Endothelial cell (in vitro differentiated cells): Measurements from ENCODE around the gene FXR1. TPM values are rescaled to one million over a fixed set of nuclear protein-coding genes. Genes with fewer than 3 reads are reported as not detected.
"Not testable (repeated sequence)": the region's sequence is repeated elsewhere in the genome, so short reads cannot be mapped to it uniquely, and the experiment has no call there.

ENCODE experiments used
- DNase-seq: peaks from one replicate; pipeline ENCODE4 v3.0.0; 2021; ENCODE audit warnings: low spot score
- H3K27ac Mint-ChIP-seq: one replicate; pipeline ENCODE4 v1.8.0; 2021; ENCODE audit warnings: mixed read lengths, inconsistent platforms; ENCODE audit not compliant: unreplicated experiment
- H3K27me3 Mint-ChIP-seq: one replicate; pipeline ENCODE4 v1.8.0; 2021; ENCODE audit warnings: mild to moderate bottlenecking, moderate library complexity, mixed read lengths, inconsistent platforms; ENCODE audit not compliant: unreplicated experiment
- H3K36me3 Mint-ChIP-seq: one replicate; pipeline ENCODE4 v1.8.0; 2021; ENCODE audit warnings: mild to moderate bottlenecking, low read depth, mixed read lengths, inconsistent platforms; ENCODE audit not compliant: unreplicated experiment
- H3K4me1 Mint-ChIP-seq: one replicate; pipeline ENCODE4 v1.8.0; 2021; ENCODE audit warnings: mild to moderate bottlenecking, mixed read lengths, inconsistent platforms; ENCODE audit not compliant: unreplicated experiment
- H3K4me3 Mint-ChIP-seq: one replicate; pipeline ENCODE4 v1.8.0; 2021; ENCODE audit warnings: mild to moderate bottlenecking, mixed read lengths, inconsistent platforms; ENCODE audit not compliant: unreplicated experiment
- H3K9me3 Mint-ChIP-seq: one replicate; pipeline ENCODE4 v1.8.0; 2021; ENCODE audit warnings: mixed read lengths, inconsistent platforms; ENCODE audit not compliant: unreplicated experiment
- CTCF ChIP-seq: fragments of 200-600 bp; sonication (generic); IDR thresholded peaks from one replicate; pipeline ENCODE4 v1.5.0; 2021; ENCODE audit warnings: antibody characterized with exemption; ENCODE audit not compliant: unreplicated experiment
- total RNA-seq: library from RNA; stranded (reverse); fragmentation: NEBNext Ultra II Directional; extraction: Animal tissue kit (Norgen Biotek cat#: 25700); gene quantifications from one replicate; pipeline ENCODE4 v1.2.1, GENCODE V29; 2021; ENCODE audit not compliant: unreplicated experiment

FXR1 gene
- total RNA-seq, 1 donor from 2014 or later, result 219 TPM

DNA sequence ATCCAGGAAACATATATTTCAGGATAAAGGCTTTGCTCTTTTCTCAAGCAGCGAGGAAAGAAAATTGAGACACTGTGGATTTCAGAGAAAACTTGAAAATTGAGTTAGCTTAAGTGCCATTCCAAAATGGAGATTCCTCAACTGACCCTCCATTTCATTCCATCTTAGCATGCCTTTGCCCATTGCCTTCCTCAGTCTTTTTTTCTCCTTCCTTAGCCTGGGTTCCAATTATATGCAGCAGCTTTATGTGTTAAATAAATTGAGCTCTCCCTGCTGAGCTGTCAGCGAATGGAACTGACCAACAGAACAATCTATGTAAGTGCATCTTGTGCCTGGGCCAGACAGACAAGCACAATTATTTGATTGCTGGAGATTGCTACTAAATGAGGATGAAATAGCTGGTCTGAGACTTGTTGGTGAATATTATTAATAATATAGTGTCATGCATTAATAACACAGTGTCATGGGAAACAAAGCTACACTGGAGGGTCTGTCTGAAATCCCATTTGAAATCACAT is 84.0 kb downstream of the FXR1 start:
- Mint-ChIP-seq H3K4me3 (no peak overlapping the region), H3K27me3 (peaks cover 1% of the 10 kb centered on the region), H3K36me3 (no peaks in the 10 kb centered on the region), H3K4me1 (no peaks in the 10 kb centered on the region), H3K9me3 (peaks cover 11% of the 10 kb centered on the region), H3K27ac (no peak overlapping the region)
- no peak for DNase-seq
- no peak for TF ChIP-seq CTCF

- not testable (repeated sequence) for DNase-seq, H3K36me3 Mint-ChIP-seq, H3K4me3 Mint-ChIP-seq, H3K27ac Mint-ChIP-seq, H3K4me1 Mint-ChIP-seq, H3K27me3 Mint-ChIP-seq
- peaks cover 17% of the 10 kb centered on the region for H3K9me3 Mint-ChIP-seq
Measured at GRCh38 chr3:181002331-181002730, 89.9 kb downstream of the FXR1 start.

DNA sequence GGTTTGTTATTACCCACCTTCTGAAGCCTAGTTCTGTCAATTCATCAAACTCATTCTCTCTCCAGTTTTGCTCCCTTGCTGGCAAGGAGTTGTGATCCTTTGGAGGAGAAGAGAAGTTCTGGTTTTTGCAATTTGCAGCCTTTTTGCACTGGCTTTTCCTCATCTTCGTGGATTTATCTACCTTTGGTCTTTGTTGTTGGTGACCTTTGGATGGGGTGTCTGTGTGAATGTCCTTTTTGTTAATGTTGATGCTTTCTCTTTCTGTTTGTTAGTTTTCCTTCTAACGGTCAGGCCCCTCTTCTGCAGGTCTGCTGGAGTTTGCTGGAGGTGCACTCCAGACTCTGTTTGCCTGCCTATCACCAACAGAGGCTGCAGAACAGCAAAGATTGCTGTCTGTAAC is 91.0 kb downstream of the FXR1 start:
- H3K27me3 Mint-ChIP-seq, DNase-seq, H3K36me3 Mint-ChIP-seq, H3K4me1 Mint-ChIP-seq, H3K4me3 Mint-ChIP-seq, H3K27ac Mint-ChIP-seq: not testable (repeated sequence)
- peaks cover 17% of the 10 kb centered on the region for H3K9me3 Mint-ChIP-seq

- H3K36me3 Mint-ChIP-seq, result no peaks in the 10 kb centered on the region
- no peaks in the 10 kb centered on the region for H3K27me3 Mint-ChIP-seq
- H3K9me3 Mint-ChIP-seq, result peaks cover 6% of the 10 kb centered on the region
- no peak for TF ChIP-seq CTCF
- no peak overlapping the region for H3K4me3 Mint-ChIP-seq
- no peaks in the 10 kb centered on the region for H3K4me1 Mint-ChIP-seq
- DNase-seq, result no peak
- no peak overlapping the region for H3K27ac Mint-ChIP-seq
Measured at GRCh38 chr3:181006541-181006940, 94.1 kb downstream of the FXR1 start.

- Mint-ChIP-seq H3K27ac (no peak overlapping the region), H3K4me3 (no peak overlapping the region), H3K27me3 (no peaks in the 10 kb centered on the region), H3K36me3 (no peaks in the 10 kb centered on the region), H3K4me1 (no peaks in the 10 kb centered on the region), H3K9me3 (no peaks in the 10 kb centered on the region)
- DNase-seq, result no peak
- no peak for TF ChIP-seq CTCF
Measured at GRCh38 chr3:181007262-181007661, 94.8 kb downstream of the FXR1 start.

DNA sequence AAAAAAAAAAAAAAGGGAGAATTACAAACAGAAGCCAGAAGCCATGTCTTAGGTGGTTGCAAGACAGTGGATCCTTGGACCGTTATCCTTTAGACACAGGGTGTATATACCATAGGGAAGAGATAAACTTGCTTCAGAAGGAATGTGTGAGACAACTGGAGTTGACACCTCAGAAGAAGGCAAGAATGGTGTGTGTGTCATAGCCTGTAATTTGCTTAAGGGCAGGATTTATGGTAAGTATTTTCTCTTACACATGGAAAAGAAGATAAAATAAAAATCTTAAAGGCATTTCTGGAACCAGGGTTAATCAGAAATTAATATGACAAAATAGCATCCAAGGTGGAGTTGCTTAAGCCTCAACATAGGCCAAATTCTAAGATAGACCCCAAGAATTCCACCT is 96.3 kb downstream of the FXR1 start:
- Mint-ChIP-seq H3K36me3 (no peaks in the 10 kb centered on the region), H3K27me3 (no peaks in the 10 kb centered on the region), H3K4me3 (no peak overlapping the region), H3K4me1 (no peaks in the 10 kb centered on the region), H3K27ac (no peak overlapping the region), H3K9me3 (no peaks in the 10 kb centered on the region)
- no peak for DNase-seq
- no peak for TF ChIP-seq CTCF
